ENCODE results near the gene GSDMA.

DNA sequence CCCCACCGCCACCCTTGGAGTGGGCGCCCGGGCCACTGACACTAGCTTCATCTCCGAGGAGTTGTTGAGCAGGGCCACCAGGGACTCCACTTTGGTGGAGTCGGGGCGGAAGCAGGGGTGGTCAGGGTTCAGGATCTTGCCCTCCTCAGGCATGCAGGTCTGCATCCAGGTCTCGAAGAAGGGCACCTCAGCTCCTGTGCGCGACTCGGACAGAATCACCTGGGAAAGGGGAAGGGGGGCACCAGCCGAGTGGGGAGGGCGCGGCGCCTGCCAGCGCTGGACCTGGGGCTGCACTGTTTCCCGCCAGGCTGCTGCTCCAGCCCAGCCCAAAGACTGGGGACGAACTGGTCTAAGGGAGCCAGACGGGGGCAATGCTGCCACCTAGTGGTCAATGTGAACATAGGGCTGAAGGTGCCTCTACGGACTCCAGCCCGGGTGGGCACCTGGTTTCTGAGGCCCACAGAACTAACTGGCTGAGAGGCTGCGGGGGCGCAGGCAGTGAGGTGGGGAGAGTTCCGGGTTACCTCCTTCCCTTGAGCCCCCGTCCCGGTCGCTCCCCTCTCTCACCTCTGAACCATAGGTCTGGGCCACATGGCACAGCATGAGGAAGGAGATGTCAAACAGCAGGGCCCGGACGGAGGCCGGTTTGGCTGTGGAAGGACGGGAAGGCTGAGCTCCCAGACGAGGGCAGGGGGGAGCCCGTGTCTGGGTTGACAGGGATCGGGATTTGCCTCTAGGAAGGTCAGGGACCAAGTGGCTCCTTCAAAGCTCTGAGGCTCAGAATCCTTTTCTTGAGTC is 64.2 kb downstream of the GSDMA start:
- TF ChIP-seq POLR2A (IDR thresholded peaks at IDR 0.05; ENCODE audit: low read depth) (no peak), CTCF (IDR thresholded peaks at IDR 0.05) (peak; percentile 87 to 96 (median 95))
